IMR-90 (cell line): ENCODE results near the gene OSBPL2. TPM values are rescaled to one million over a fixed set of nuclear protein-coding genes. Genes with fewer than 3 reads are reported as not detected.

Experiments
- ATAC-seq: fragments of 200-7000 bp; cut with Tn5 transposase; 2 replicates; pipeline ENCODE4 v1.9.1; 2020; ENCODE audit warnings: low read depth, mild to moderate bottlenecking, moderate library complexity
- BruUV-seq: library from RNA; stranded (reverse); fragments of 400-500 nt; replicated peaks from 2 replicates; lab custom pipeline; 2021; lab: Mats Ljungman, UMichigan
- CTCF ChIA-PET: fragments of 300-600 bp; formaldehyde crosslinking; extraction: SDS; loops from one replicate; lab custom pipeline; 2021; ENCODE audit warnings: antibody characterized with exemption; lab: Yijun Ruan, JAX
- POLR2A ChIA-PET: fragments of 300-600 bp; sonication (Branson Sonifier 250); formaldehyde crosslinking; loops from one replicate; lab custom pipeline; 2022; ENCODE audit warnings: antibody characterized with exemption; ENCODE audit not compliant: unreplicated experiment; lab: Charles Lee
- DNase-seq: peaks from one replicate; pipeline ENCODE4 v3.0.0; 2013
- H2AFZ ChIP-seq: replicated peaks from 2 replicates; pipeline ENCODE3; 2013; ENCODE audit warnings: low read length, mild to moderate bottlenecking; ENCODE audit not compliant: poor library complexity
- H2AK5ac ChIP-seq: 2 replicates; pipeline ENCODE4 v1.6.1; 2013; ENCODE audit warnings: low read depth, low read length, inconsistent platforms
- H2AK9ac ChIP-seq: replicated peaks from 2 replicates; pipeline ENCODE3; 2013; ENCODE audit warnings: mild to moderate bottlenecking, low read depth, low read length, moderate library complexity; ENCODE audit not compliant: poor library complexity
- H2BK120ac ChIP-seq: 2 replicates; pipeline ENCODE4 v1.6.1; 2013; ENCODE audit warnings: low read depth, low read length, inconsistent platforms
- H2BK15ac ChIP-seq: 3 replicates; pipeline ENCODE4 v1.6.1; 2013; ENCODE audit warnings: low read depth, low read length, inconsistent platforms
- H2BK20ac ChIP-seq: 2 replicates; pipeline ENCODE4 v1.6.1; 2013; ENCODE audit warnings: low read depth, mild to moderate bottlenecking, inconsistent platforms, low read length, moderate library complexity
- H2BK5ac ChIP-seq: 2 replicates; pipeline ENCODE4 v1.6.1; 2013; ENCODE audit warnings: mild to moderate bottlenecking, low read depth, low read length, inconsistent platforms; ENCODE audit not compliant: poor library complexity, severe bottlenecking
- H3K14ac ChIP-seq: replicated peaks from 2 replicates; pipeline ENCODE4 v1.6.1; 2013; ENCODE audit warnings: low read depth, low read length, inconsistent platforms
- H3K18ac ChIP-seq: 2 replicates; pipeline ENCODE4 v1.6.1; 2013; ENCODE audit warnings: low read depth, low read length, control low read depth
- H3K23ac ChIP-seq: 2 replicates; pipeline ENCODE4 v1.6.1; 2013; ENCODE audit warnings: low read depth, low read length, inconsistent platforms
- H3K27ac ChIP-seq: 2 replicates; pipeline ENCODE4 v1.5.1; 2013; ENCODE audit warnings: mild to moderate bottlenecking, control low read depth, low read length; ENCODE audit not compliant: insufficient read depth
- H3K27me3 ChIP-seq: 2 replicates; pipeline ENCODE4 v1.6.1; 2013; ENCODE audit warnings: low read length; ENCODE audit not compliant: control insufficient read depth, insufficient read depth
- H3K36me3 ChIP-seq: 2 replicates; pipeline ENCODE4 v1.6.1; 2013; ENCODE audit warnings: low read length, mixed read lengths; ENCODE audit not compliant: control insufficient read depth, insufficient read depth
- H3K4ac ChIP-seq: 2 replicates; pipeline ENCODE4 v1.6.1; 2013; ENCODE audit warnings: low read depth, low read length, inconsistent platforms
- H3K4me1 ChIP-seq: 2 replicates; pipeline ENCODE4 v1.6.1; 2013; ENCODE audit warnings: low read length, mixed read lengths; ENCODE audit not compliant: control insufficient read depth, insufficient read depth
- H3K4me2 ChIP-seq: 2 replicates; pipeline ENCODE4 v1.6.1; 2013; ENCODE audit warnings: low read depth, mild to moderate bottlenecking, control low read depth, low read length, moderate library complexity
- H3K4me3 ChIP-seq: 2 replicates; pipeline ENCODE4 v1.5.1; 2013; ENCODE audit warnings: low read depth, mild to moderate bottlenecking, control low read depth, low read length, moderate library complexity; ENCODE audit not compliant: insufficient read depth
- H3K56ac ChIP-seq: 2 replicates; pipeline ENCODE4 v1.6.1; 2013; ENCODE audit warnings: low read length, inconsistent platforms; ENCODE audit not compliant: insufficient read depth; ENCODE audit errors: extremely low read depth
- H3K79me1 ChIP-seq, 2 experiments: 2 replicates each; pipeline ENCODE4 v1.6.1; 2013; ENCODE audit warnings: low read length in 2 of 2, inconsistent platforms in 1 of 2, low read depth in 1 of 2
- H3K9ac ChIP-seq: 2 replicates; pipeline ENCODE4 v1.6.1; 2013; ENCODE audit warnings: low read depth, low read length, control low read depth
- H3K9me1 ChIP-seq: 2 replicates; pipeline ENCODE4 v1.6.1; 2013; ENCODE audit warnings: low read length, inconsistent platforms; ENCODE audit not compliant: insufficient read depth
- H3K9me3 ChIP-seq: 2 replicates; pipeline ENCODE4 v1.6.1; 2013; ENCODE audit warnings: low read length; ENCODE audit not compliant: control insufficient read depth, insufficient read depth
- H4K20me1 ChIP-seq: 2 replicates; pipeline ENCODE4 v1.6.1; 2013; ENCODE audit warnings: low read length, inconsistent platforms; ENCODE audit not compliant: insufficient read depth
- H4K5ac ChIP-seq: 2 replicates; pipeline ENCODE4 v1.6.1; 2013; ENCODE audit warnings: mild to moderate bottlenecking, low read depth, low read length, control low read depth
- H4K8ac ChIP-seq, 2 experiments: 2 replicates each; pipeline ENCODE4 v1.6.1; 2013; ENCODE audit warnings: low read depth in 2 of 2, low read length in 2 of 2, control low read depth in 1 of 2, inconsistent platforms in 1 of 2
- H4K91ac ChIP-seq: 2 replicates; pipeline ENCODE4 v1.6.1; 2013; ENCODE audit warnings: low read depth, low read length, inconsistent platforms; ENCODE audit not compliant: insufficient read depth
- BHLHE40 ChIP-seq: fragments of 150-350 bp; IDR thresholded peaks from 2 replicates; pipeline ENCODE4 v1.6.1; 2016; ENCODE audit warnings: mild to moderate bottlenecking, low read depth, low read length
- ELK1 ChIP-seq: fragments of 150-350 bp; IDR thresholded peaks from 2 replicates; pipeline ENCODE4 v1.6.1; 2016; ENCODE audit warnings: low read depth, mild to moderate bottlenecking, low read length, moderate library complexity, borderline replicate concordance
- FOS ChIP-seq: fragments of 150-350 bp; IDR thresholded peaks from 2 replicates; pipeline ENCODE4 v1.6.1; 2016; ENCODE audit warnings: low read depth, low read length
- MAFK ChIP-seq: IDR thresholded peaks from 2 replicates; pipeline ENCODE4 v1.6.1; 2012; ENCODE audit warnings: low read depth, low read length, improper control_type of control experiment
- NFE2L2 ChIP-seq: fragments of 150-350 bp; IDR thresholded peaks from 2 replicates; pipeline ENCODE4 v1.6.1; 2016; ENCODE audit warnings: low read depth, mild to moderate bottlenecking, low read length
- RAD21 ChIP-seq: IDR thresholded peaks from 2 replicates; pipeline ENCODE4 v1.6.1; 2012; ENCODE audit warnings: low read length, improper control_type of control experiment
- RCOR1 ChIP-seq: IDR thresholded peaks from 2 replicates; pipeline ENCODE4 v1.6.1; 2012; ENCODE audit warnings: mild to moderate bottlenecking, low read length, improper control_type of control experiment; ENCODE audit not compliant: insufficient replicate concordance
- RFX5 ChIP-seq: IDR thresholded peaks from 2 replicates; pipeline ENCODE4 v1.8.0; 2012; ENCODE audit warnings: low read depth, mild to moderate bottlenecking, low read length, moderate library complexity
- SMC3 ChIP-seq: fragments of 150-350 bp; IDR thresholded peaks from 2 replicates; pipeline ENCODE4 v1.6.1; 2016; ENCODE audit warnings: low read depth, mild to moderate bottlenecking, antibody characterized with exemption, low read length, moderate library complexity
- USF2 ChIP-seq: fragments of 150-350 bp; IDR thresholded peaks from 2 replicates; pipeline ENCODE4 v1.6.1; 2017; ENCODE audit warnings: mild to moderate bottlenecking, antibody characterized with exemption, low read length, low read depth
- WGBS, 2 experiments: methylation state at CpG; one replicate each; pipeline versions ENCODE4 v1.1.5 to v1.1.7; 2013; ENCODE audit warnings: missing lambda C conversion rate in 2 of 2; ENCODE audit not compliant: insufficient read length in 1 of 2; ENCODE audit errors: extremely low coverage in 2 of 2; 5-methylcytosine and 5-hydroxymethylcytosine counted together
- dilution Hi-C: fragments of 300-500 bp; cut with HindIII; formaldehyde crosslinking; loops from one replicate; pipeline ENCODE4 v1.14.3; 2018; ENCODE audit warnings: low sequenced_read_pairs; ENCODE audit not compliant: unreplicated experiment
- in situ Hi-C: fragments of 300-500 bp; cut with MboI; formaldehyde crosslinking; loops from 3 replicates; pipeline ENCODE4 v1.14.3; 2019; ENCODE audit warnings: low sequenced_read_pairs, inconsistent platforms, mixed read lengths
- intact Hi-C: fragments of 100-400 bp; cut with micrococcal nuclease; formaldehyde crosslinking; loops from 2 replicates; pipeline ENCODE4 v1.10.0; 2022
- polyA plus RNA-seq, 3 experiments: library from polyadenylated mRNA; depleted of rRNA; stranded (reverse); fragments of >200 nt; gene quantifications; 2 replicates each; pipeline ENCODE4 v1.2.3, GENCODE V29; 2012; ENCODE audit warnings: low replicate concordance in 1 of 3
- total RNA-seq: library from RNA; depleted of rRNA; stranded (reverse); fragments of >200 nt; gene quantifications from 2 replicates; pipeline ENCODE4 v1.2.3, GENCODE V29; 2012

OSBPL2 gene
- total and polyA plus RNA-seq, 2 of the 4 experiments (the other 2 are of a cell fraction), result 19.3 to 27.6 TPM

DNA sequence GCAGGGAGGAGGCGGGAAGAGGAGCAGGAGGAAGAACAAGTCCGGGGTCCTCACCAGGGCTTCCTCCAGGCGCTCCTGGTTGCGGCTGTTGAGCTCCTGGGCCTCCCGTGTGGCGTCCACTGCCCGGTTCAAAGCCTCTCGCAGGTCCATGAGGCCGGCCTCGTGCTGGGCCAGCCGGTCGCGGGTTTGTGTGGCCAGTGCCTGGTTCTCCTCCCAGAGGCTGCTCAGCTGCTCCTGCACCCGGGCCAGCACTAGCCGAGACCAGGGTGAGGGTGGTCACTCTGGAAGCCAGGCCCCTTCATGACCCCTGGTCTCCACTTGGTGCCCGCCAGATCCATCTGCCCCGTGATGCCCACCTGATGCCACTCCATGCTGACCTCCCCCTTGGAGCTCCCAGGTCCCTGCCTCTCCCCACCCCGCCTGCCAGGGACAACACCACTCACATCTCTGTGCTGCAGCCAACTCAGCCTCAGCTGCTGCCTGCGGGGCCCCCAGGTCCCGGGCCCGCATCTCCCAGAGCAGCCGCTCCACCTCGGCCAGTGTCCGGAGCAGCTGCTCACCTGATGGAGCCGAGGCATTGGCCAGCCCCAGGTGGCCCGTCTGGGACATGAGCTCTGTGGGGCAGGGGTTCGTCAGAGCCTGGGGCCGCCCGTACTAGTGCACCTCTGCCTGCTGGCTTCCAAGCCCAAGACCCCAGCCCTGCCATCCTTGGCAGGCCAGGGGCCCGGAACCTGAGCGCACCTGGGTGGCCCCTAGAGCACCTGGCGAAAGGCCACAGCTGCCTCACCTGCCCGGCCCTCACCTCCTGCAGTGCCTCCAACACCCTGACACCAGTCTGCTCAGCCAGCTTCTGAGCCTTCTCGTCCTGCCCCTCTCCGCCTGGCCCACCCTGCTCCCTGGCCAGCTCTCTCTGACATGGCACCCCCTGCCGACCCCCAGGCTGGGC is 80.4 kb downstream of the OSBPL2 start:
- H2BK20ac ChIP-seq, result no peak overlapping the region
- no peak overlapping the region for H3K27ac ChIP-seq
- H2AK9ac ChIP-seq, result no peak overlapping the region
- no peaks in the 10 kb centered on the region for H3K9me3 ChIP-seq
- no TSS peak for BruUV-seq
- in situ Hi-C loops (no loop called here), dilution Hi-C loops (no loop called here), intact Hi-C loops (no loop called here)
- no peaks in the 10 kb centered on the region for H3K79me1 ChIP-seq
- H3K4me2 ChIP-seq, result no peak overlapping the region
- H3K56ac ChIP-seq, result no peak overlapping the region
- no peak overlapping the region for H2BK5ac ChIP-seq
- no peak overlapping the region for H2BK120ac ChIP-seq
- no peak overlapping the region for H3K18ac ChIP-seq
- TF ChIP-seq NFE2L2 (no peak), BHLHE40 (no peak), SMC3 (no peak), RAD21 (no peak), RFX5 (no peak), USF2 (no peak), ELK1 (no peak), FOS (no peak), MAFK (no peak), RCOR1 (no peak)
- H2BK15ac ChIP-seq, result no peak overlapping the region
- H2AFZ ChIP-seq, result no peak overlapping the region
- H3K4me3 ChIP-seq, result no peak overlapping the region
- no peak overlapping the region for H4K91ac ChIP-seq
- H3K9me1 ChIP-seq, result no peaks in the 10 kb centered on the region
- H4K8ac ChIP-seq, result no peak overlapping the region
- no peak overlapping the region for H3K9ac ChIP-seq
- H2AK5ac ChIP-seq, result no peak overlapping the region
- no peak overlapping the region for H3K14ac ChIP-seq
- H3K4ac ChIP-seq, result no peak overlapping the region
- H3K23ac ChIP-seq, result no peak overlapping the region
- WGBS, 2 experiments, result 90% methylated on average over 20 of the region's 36 CpGs; no CpG with 5 or more reads in 1 of the 2 experiments
- CTCF ChIA-PET, result no interaction called here
- H3K4me1 ChIP-seq, result no peaks in the 10 kb centered on the region
- no peak overlapping the region for H4K5ac ChIP-seq
- DNase-seq (no peak), ATAC-seq (no peak)
- H3K27me3 ChIP-seq, result no peaks in the 10 kb centered on the region
- no peaks in the 10 kb centered on the region for H4K20me1 ChIP-seq
- peaks cover 46% of the 10 kb centered on the region; the same call in 1 of the 2 replicates for H3K36me3 ChIP-seq
- POLR2A ChIA-PET, result no interaction called here
